H1 (cell line): ENCODE measurements around the gene ARL6IP5. TPM values are rescaled to one million over a fixed set of nuclear protein-coding genes. Genes with fewer than 3 reads are reported as not detected.

ENCODE experiments used
- CTCF ChIA-PET: fragments of 300-600 bp; sonication (Branson Sonifier 250); formaldehyde crosslinking; loops from one replicate; lab custom pipeline; 2021; ENCODE audit not compliant: partially characterized antibody; lab: Charles Lee
- POLR2A ChIA-PET: fragments of 300-600 bp; sonication (Branson Sonifier 250); formaldehyde crosslinking; loops from one replicate; lab custom pipeline; 2021; ENCODE audit warnings: inconsistent platforms; ENCODE audit not compliant: partially characterized antibody; lab: Charles Lee
- DNase-seq, 2 experiments: peaks; one replicate each; pipeline versions ENCODE4 v3.0.0 to v3.0.0-alpha.2; 2010 to 2022; ENCODE audit warnings: low spot score in 2 of 2, low read depth in 1 of 2, mixed read lengths in 1 of 2
- FAIRE-seq: peaks from 2 replicates; lab custom pipeline; 2011; peaks lifted over from hg19 to GRCh38; lab: Jason Lieb, UNC
- H2AFZ ChIP-seq: 2 replicates; pipeline ENCODE4 v1.8.1; 2012; ENCODE audit warnings: low read length, inconsistent platforms
- H2AK5ac ChIP-seq: 2 replicates; pipeline ENCODE4 v1.6.1; 2013; ENCODE audit warnings: low read depth, low read length
- H2BK120ac ChIP-seq: replicated peaks from 2 replicates; pipeline ENCODE3; 2013; ENCODE audit warnings: low read depth, low read length, inconsistent platforms
- H2BK12ac ChIP-seq: 2 replicates; pipeline ENCODE4 v1.6.1; 2013; ENCODE audit warnings: low read depth, low read length
- H2BK15ac ChIP-seq: 2 replicates; pipeline ENCODE4 v1.6.1; 2013; ENCODE audit warnings: low read length
- H2BK20ac ChIP-seq: 2 replicates; pipeline ENCODE4 v1.6.1; 2013; ENCODE audit warnings: low read length
- H2BK5ac ChIP-seq: 2 replicates; pipeline ENCODE4 v1.6.1; 2013; ENCODE audit warnings: low read depth, low read length
- H3K14ac ChIP-seq: 2 replicates; pipeline ENCODE4 v1.6.1; 2013; ENCODE audit warnings: inconsistent platforms; ENCODE audit not compliant: insufficient read length
- H3K18ac ChIP-seq: 2 replicates; pipeline ENCODE4 v1.6.1; 2013; ENCODE audit warnings: low read length; ENCODE audit errors: extremely low read depth
- H3K23ac ChIP-seq: 2 replicates; pipeline ENCODE4 v1.6.1; 2013; ENCODE audit warnings: inconsistent platforms; ENCODE audit not compliant: insufficient read length
- H3K23me2 ChIP-seq: 2 replicates; pipeline ENCODE4 v1.6.1; 2013; ENCODE audit warnings: low read depth, low read length
- H3K27ac ChIP-seq: 2 replicates; pipeline ENCODE4 v1.6.1; 2011; ENCODE audit warnings: low read depth, low read length, inconsistent platforms
- H3K27me3 ChIP-seq, 4 experiments: replicated peaks in 1 of 4; 1 replicate in 1 of 4; 2 replicates in 3 of 4; pipeline versions ENCODE4 v1.6.1 to v1.8.1; 2011 to 2013; ENCODE audit warnings: low read length in 3 of 4, mild to moderate bottlenecking in 3 of 4, inconsistent platforms in 2 of 4, mixed read lengths in 2 of 4, moderate library complexity in 1 of 4; ENCODE audit not compliant: control insufficient read depth in 3 of 4, insufficient read depth in 3 of 4; ENCODE audit errors: extremely low read depth in 1 of 4
- H3K36me3 ChIP-seq, 4 experiments: 2 replicates each; pipeline versions ENCODE4 v1.6.1 to v1.8.1; 2011 to 2013; ENCODE audit warnings: mild to moderate bottlenecking in 4 of 4, low read length in 3 of 4, moderate library complexity in 2 of 4, control low read depth in 1 of 4, inconsistent platforms in 1 of 4; ENCODE audit not compliant: insufficient read depth in 4 of 4, control insufficient read depth in 2 of 4
- H3K4ac ChIP-seq: replicated peaks from 2 replicates; pipeline ENCODE3; 2013; ENCODE audit warnings: low read length, low read depth, mixed read lengths, inconsistent platforms; ENCODE audit not compliant: insufficient read length
- H3K4me1 ChIP-seq, 4 experiments: replicated peaks in 1 of 4; 1 replicate in 1 of 4; 2 replicates in 3 of 4; pipeline versions ENCODE4 v1.6.1 to v1.8.1; 2011 to 2013; ENCODE audit warnings: low read length in 3 of 4, inconsistent platforms in 2 of 4, mixed read lengths in 1 of 4; ENCODE audit not compliant: insufficient read depth in 4 of 4, control insufficient read depth in 3 of 4
- H3K4me2 ChIP-seq, 2 experiments: 2 replicates each; pipeline versions ENCODE4 v1.6.1 to v1.8.1; 2011 to 2013; ENCODE audit warnings: low read depth in 2 of 2, low read length in 2 of 2, control low read depth in 1 of 2, inconsistent platforms in 1 of 2, mild to moderate bottlenecking in 1 of 2; ENCODE audit not compliant: insufficient read depth in 1 of 2
- H3K4me3 ChIP-seq, 4 experiments: fragments of 200-600, 300-600 bp in 1 of 4; sonication (generic), shearing (Covaris generic), sonication (Bioruptor Twin) in 1 of 4; 2 replicates each; pipeline versions ENCODE4 v1.5.1 to v1.8.1; 2011 to 2016; ENCODE audit warnings: low read length in 4 of 4, low read depth in 3 of 4, control low read depth in 2 of 4, inconsistent platforms in 2 of 4, mild to moderate bottlenecking in 2 of 4, mixed read lengths in 1 of 4, moderate library complexity in 1 of 4; ENCODE audit not compliant: insufficient read depth in 2 of 4; ENCODE audit errors: extremely low read depth in 1 of 4
- H3K56ac ChIP-seq: replicated peaks from 2 replicates; pipeline ENCODE3; 2013; ENCODE audit warnings: low read depth, mild to moderate bottlenecking, mixed read lengths, low read length, inconsistent platforms; ENCODE audit not compliant: insufficient read length
- H3K79me1 ChIP-seq: 2 replicates; pipeline ENCODE4 v1.6.1; 2013; ENCODE audit warnings: low read depth, low read length, control low read depth
- H3K79me2 ChIP-seq, 2 experiments: 2 replicates each; pipeline versions ENCODE4 v1.6.1 to v1.8.1; 2012 to 2013; ENCODE audit warnings: low read length in 2 of 2, mild to moderate bottlenecking in 2 of 2, inconsistent platforms in 1 of 2; ENCODE audit not compliant: insufficient read depth in 2 of 2, control insufficient read depth in 1 of 2
- H3K9ac ChIP-seq, 4 experiments: replicated peaks in 1 of 4; 1 replicate in 1 of 4; 2 replicates in 3 of 4; pipeline versions ENCODE4 v1.6.1 to v1.8.1; 2011 to 2013; ENCODE audit warnings: low read depth in 3 of 4, low read length in 3 of 4, control low read depth in 2 of 4, mild to moderate bottlenecking in 2 of 4, moderate library complexity in 2 of 4, inconsistent platforms in 1 of 4; ENCODE audit errors: extremely low read depth in 1 of 4
- H3K9me3 ChIP-seq, 2 experiments: 2 replicates each; pipeline versions ENCODE4 v1.6.1 to v1.8.1; 2012 to 2013; ENCODE audit warnings: mild to moderate bottlenecking in 2 of 2, moderate library complexity in 2 of 2, control low read depth in 1 of 2, inconsistent platforms in 1 of 2, low read depth in 1 of 2, low read length in 1 of 2, mixed read lengths in 1 of 2; ENCODE audit not compliant: insufficient read depth in 2 of 2
- H4K20me1 ChIP-seq, 2 experiments: replicated peaks in 1 of 2; 2 replicates each; pipeline versions ENCODE3 to v1.8.1; 2011 to 2013; ENCODE audit warnings: inconsistent platforms in 2 of 2, low read length in 2 of 2, mild to moderate bottlenecking in 1 of 2; ENCODE audit not compliant: insufficient read depth in 2 of 2, control insufficient read depth in 1 of 2
- H4K5ac ChIP-seq: 2 replicates; pipeline ENCODE4 v1.6.1; 2013; ENCODE audit warnings: low read length, low read depth, mixed read lengths, inconsistent platforms; ENCODE audit not compliant: insufficient read length
- H4K8ac ChIP-seq: 2 replicates; pipeline ENCODE4 v1.8.0; 2013; ENCODE audit warnings: mild to moderate bottlenecking, moderate library complexity, low read length, inconsistent platforms; ENCODE audit not compliant: insufficient read depth; ENCODE audit errors: extremely low read depth
- H4K91ac ChIP-seq: replicated peaks from 2 replicates; pipeline ENCODE3; 2013; ENCODE audit warnings: low read length, mixed read lengths, inconsistent platforms; ENCODE audit not compliant: insufficient read length
- CBX8 ChIP-seq: fragments of 300-800, 300-1000 bp; sonication (generic); IDR thresholded peaks from 2 replicates; pipeline ENCODE4 v1.7.1; 2016; ENCODE audit warnings: low read depth, low read length, borderline replicate concordance
- SP2 ChIP-seq: IDR thresholded peaks from 2 replicates; pipeline ENCODE4 v1.6.1; 2012; ENCODE audit warnings: mild to moderate bottlenecking, low read length, inconsistent platforms
- WGBS, 2 experiments: shearing (Covaris generic) in 1 of 2; methylation state at CpG; one replicate each; pipeline versions ENCODE4 v1.1.6 to v1.1.7; 2013 to 2015; ENCODE audit warnings: low lambda C conversion rate in 2 of 2, mixed read lengths in 2 of 2, inconsistent platforms in 1 of 2, low coverage in 1 of 2, missing lambda C conversion rate in 1 of 2; ENCODE audit not compliant: insufficient replicate concordance in 2 of 2, insufficient coverage in 1 of 2, insufficient read length in 1 of 2; ENCODE audit errors: extremely low coverage in 1 of 2, missing lambda C conversion rate in 1 of 2; 5-methylcytosine and 5-hydroxymethylcytosine counted together
- polyA plus RNA-seq, 7 experiments: library from polyadenylated mRNA; depleted of rRNA in 3 of 7; stranded (reverse) in 5 of 7; unstranded in 2 of 7; fragments of >200 nt in 5 of 7; fragments of 200-250 nt in 2 of 7; gene quantifications; 1 replicate in 5 of 7; 2 replicates in 1 of 7; 4 replicates in 1 of 7; pipeline versions ENCODE4 v1.2.1 to v1.2.3, GENCODE V29; 2011 to 2013; ENCODE audit warnings: missing spikeins in 2 of 7, mixed read lengths in 2 of 7
- total RNA-seq: library from RNA; stranded (reverse); fragmentation: NEBNext Ultra II Directional; extraction: Animal tissue kit (Norgen Biotek cat#: 25700); gene quantifications from 2 replicates; pipeline ENCODE4 v1.2.1, GENCODE V29; 2021

Gene ARL6IP5
- total and polyA plus RNA-seq, 2 of the 8 experiments (the other 6 are each of a cell fraction or from before 2014, with no cell fraction given): 24.9 to 30.1 TPM

- H2BK20ac ChIP-seq: no peak overlapping the region
- no peak for TF ChIP-seq CBX8
- no peak for TF ChIP-seq SP2
These were observed 34.9 kb downstream of the ARL6IP5 start for GRCh38 chr3:69119681-69120080.

More at GRCh38 chr3:69119681-69120080, 34.9 kb downstream of the ARL6IP5 start:
- Histone ChIP-seq H3K23ac (no peak overlapping the region), H3K18ac (no peak overlapping the region), H3K9ac (no peak overlapping the region), H2BK15ac (no peak overlapping the region), H3K27ac (no peak overlapping the region), H3K9me3 (no peaks in the 10 kb centered on the region), H3K4me3 (no peak overlapping the region), H4K20me1 (no peaks in the 10 kb centered on the region), H2AFZ (no peak overlapping the region), H2BK12ac (no peak overlapping the region), H3K36me3 (no peaks in the 10 kb centered on the region), H2BK120ac (no peak overlapping the region), H3K4ac (no peak overlapping the region), H4K5ac (no peak overlapping the region), H2BK5ac (no peak overlapping the region), H3K4me2 (no peak overlapping the region), H3K23me2 (no peaks in the 10 kb centered on the region), H4K8ac (no peak overlapping the region), H3K14ac (no peak overlapping the region), H3K4me1 (no peaks in the 10 kb centered on the region), H2AK5ac (no peak overlapping the region), H3K27me3 (no peaks in the 10 kb centered on the region), H3K56ac (no peak overlapping the region), H3K79me1 (no peaks in the 10 kb centered on the region), H3K79me2 (no peaks in the 10 kb centered on the region), H4K91ac (no peak overlapping the region)
- 88 to 100% methylated on average over 3 to 5 of the region's 5 CpGs for WGBS, 2 experiments
- POLR2A ChIA-PET: no interaction called here
- CTCF ChIA-PET: interaction anchor here (0.6 to 6.3 kb wide), 22 partner anchors 12 to 1416 kb away, joined by 3 to 59 read pairs (median 7); no protein-coding TSS in a partner anchor
- no peak for DNase-seq
- no peak for FAIRE-seq
